ENCODE results near the gene TMEM150C. TPM values are rescaled to one million over a fixed set of nuclear protein-coding genes. Genes with fewer than 3 reads are reported as not detected.
A peak's percentile ranks its signal among the peaks of the same experiment; 100 is the strongest.

Gene TMEM150C
- total RNA-seq, 2 experiments from 2014 or later = not detected

GRCh38 chr4:82601242-82602015, 39.6 kb upstream of the TMEM150C start:
- ChIA-PET POLR2A (no interaction called here), CTCF (interaction anchor here (1.1 kb wide), 1 partner anchor 9 kb away, joined by 3 read pairs; no protein-coding TSS in a partner anchor)
- intact Hi-C loops (cut with micrococcal nuclease) = no loop called here
- Mint-ChIP-seq H3K27ac (no peak overlapping the region), H3K9me3 (no peaks in the 10 kb centered on the region), H3K4me1 (ENCODE audit: low read depth) (no peaks in the 10 kb centered on the region), H3K36me3 (ENCODE audit: low read depth) (no peaks in the 10 kb centered on the region), H3K4me3 (no peak overlapping the region), H3K27me3 (peaks cover 1% of the 10 kb centered on the region)
- ATAC-seq (no peak), DNase-seq (no peak)
- TF ChIP-seq CTCF (IDR thresholded peaks at IDR 0.05) = no peak

- ChIA-PET POLR2A (interaction anchor here (0.6 kb wide), 1 partner anchor 86 kb away, joined by 3 read pairs; no protein-coding TSS in a partner anchor), CTCF (no interaction called here)
- intact Hi-C loops (cut with micrococcal nuclease) = no loop called here
- DNase-seq (peak; percentile 12), ATAC-seq (no peak)
- Mint-ChIP-seq H3K9me3 (no peaks in the 10 kb centered on the region), H3K27me3 (peaks cover 1% of the 10 kb centered on the region), H3K4me1 (ENCODE audit: low read depth) (no peaks in the 10 kb centered on the region), H3K36me3 (ENCODE audit: low read depth) (no peaks in the 10 kb centered on the region), H3K4me3 (no peak overlapping the region), H3K27ac (no peak overlapping the region)
- no peak for TF ChIP-seq CTCF (IDR thresholded peaks at IDR 0.05)
These were observed 37.5 kb upstream of the TMEM150C start for GRCh38 chr4:82599336-82599735.

- ChIA-PET CTCF (no interaction called here), POLR2A (no interaction called here)
- Mint-ChIP-seq H3K36me3 (ENCODE audit: low read depth) (no peaks in the 10 kb centered on the region), H3K4me3 (no peak overlapping the region), H3K27me3 (peaks cover 8% of the 10 kb centered on the region), H3K27ac (no peak overlapping the region), H3K4me1 (ENCODE audit: low read depth) (no peaks in the 10 kb centered on the region), H3K9me3 (no peaks in the 10 kb centered on the region)
- DNase-seq (no peak), ATAC-seq (no peak)
- intact Hi-C loops (cut with micrococcal nuclease) = no loop called here
- no peak for TF ChIP-seq CTCF (IDR thresholded peaks at IDR 0.05)
These were observed 32.7 kb upstream of the TMEM150C start for GRCh38 chr4:82594456-82594855.

GRCh38 chr4:82593411-82593810, 31.6 kb upstream of the TMEM150C start:
- POLR2A ChIA-PET = no interaction called here
- no peaks in the 10 kb centered on the region for H3K9me3 Mint-ChIP-seq
- CTCF ChIA-PET = interaction anchor here (0.6 to 1.1 kb wide), 2 partner anchors 146 to 466 kb away, joined by 3 read pairs; no protein-coding TSS in a partner anchor

More at GRCh38 chr4:82593411-82593810, 31.6 kb upstream of the TMEM150C start:
- DNase-seq = no peak
- TF ChIP-seq CTCF (IDR thresholded peaks at IDR 0.05) = no peak
- no peaks in the 10 kb centered on the region for H3K36me3 Mint-ChIP-seq (ENCODE audit: low read depth)
- intact Hi-C loops (cut with micrococcal nuclease) = no loop called here
- no peak for ATAC-seq
- no peaks in the 10 kb centered on the region for H3K4me1 Mint-ChIP-seq (ENCODE audit: low read depth)
- peaks cover 7% of the 10 kb centered on the region for H3K27me3 Mint-ChIP-seq
- no peak overlapping the region for H3K27ac Mint-ChIP-seq
- no peak overlapping the region for H3K4me3 Mint-ChIP-seq

All from activated CD8-positive, alpha-beta T cell treated with anti-CD3 and anti-CD28 coated beads for 36 hours (primary cell).